Neuron (in vitro differentiated cells): ENCODE data around the gene IFITM2.
"Not testable (repeated sequence)": the region's sequence is repeated elsewhere in the genome, so short reads cannot be mapped to it uniquely, and the experiment has no call there.

ENCODE experiments used
- H2AFZ ChIP-seq: one replicate; pipeline ENCODE4 v1.6.1; 2013; ENCODE audit warnings: low read depth, mild to moderate bottlenecking, inconsistent platforms, low read length, moderate library complexity
- H3K27me3 ChIP-seq: one replicate; pipeline ENCODE4 v1.6.1; 2013; ENCODE audit warnings: low read length; ENCODE audit not compliant: insufficient read depth
- H3K36me3 ChIP-seq: one replicate; pipeline ENCODE4 v1.6.1; 2013; ENCODE audit warnings: low read length; ENCODE audit not compliant: insufficient read depth
- H3K4me1 ChIP-seq: one replicate; pipeline ENCODE4 v1.6.1; 2013; ENCODE audit warnings: low read length; ENCODE audit not compliant: insufficient read depth
- H3K4me3 ChIP-seq: 2 replicates; pipeline ENCODE4 v1.5.1; 2013; ENCODE audit warnings: mild to moderate bottlenecking, low read length, moderate library complexity
- H3K9me3 ChIP-seq: one replicate; pipeline ENCODE4 v1.6.1; 2013; ENCODE audit warnings: low read length

IFITM2 gene

DNA sequence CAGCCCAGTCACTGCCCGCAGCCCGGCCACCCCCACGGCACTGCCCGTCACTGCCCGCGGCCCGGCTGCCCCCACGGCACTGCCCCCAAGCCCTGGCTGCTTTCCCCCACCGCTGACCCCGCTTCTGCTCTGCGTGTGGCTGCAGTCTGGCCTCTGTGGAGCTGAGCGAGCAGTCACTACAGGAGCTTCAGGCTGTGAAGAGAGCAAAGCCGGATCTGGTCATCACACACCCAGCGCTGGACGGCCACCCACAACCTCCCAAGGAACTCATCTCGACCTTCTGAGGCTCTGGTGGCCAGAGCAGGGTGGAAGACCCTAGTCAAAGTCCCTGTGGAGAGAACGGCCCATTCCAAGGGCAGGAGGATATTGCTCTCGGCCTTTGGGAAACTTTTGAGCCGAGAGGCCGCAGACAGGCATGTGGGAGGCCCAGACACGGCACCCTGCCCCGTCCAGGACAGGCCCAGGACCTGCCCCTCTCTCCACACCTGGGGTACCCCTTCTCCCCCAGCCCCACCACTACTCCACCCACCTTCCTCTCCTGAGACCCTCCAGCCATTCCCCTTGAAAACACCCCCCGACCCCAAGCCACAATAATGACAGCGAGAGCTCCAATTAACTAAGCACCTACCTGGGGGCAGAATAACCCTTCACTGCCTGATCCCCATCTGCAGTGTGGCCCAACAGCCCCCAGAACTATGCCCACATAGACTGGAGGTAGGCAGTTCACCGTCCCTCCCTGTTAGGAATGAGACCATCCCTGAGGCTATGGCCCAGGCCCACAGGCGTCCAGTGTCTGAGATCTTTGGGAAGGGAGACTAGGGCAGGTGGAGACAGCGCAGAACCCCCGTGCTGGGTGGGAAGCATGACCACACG, 22.4 kb upstream of the IFITM2 start:
- H3K27me3 ChIP-seq = no peaks in the 10 kb centered on the region

DNA sequence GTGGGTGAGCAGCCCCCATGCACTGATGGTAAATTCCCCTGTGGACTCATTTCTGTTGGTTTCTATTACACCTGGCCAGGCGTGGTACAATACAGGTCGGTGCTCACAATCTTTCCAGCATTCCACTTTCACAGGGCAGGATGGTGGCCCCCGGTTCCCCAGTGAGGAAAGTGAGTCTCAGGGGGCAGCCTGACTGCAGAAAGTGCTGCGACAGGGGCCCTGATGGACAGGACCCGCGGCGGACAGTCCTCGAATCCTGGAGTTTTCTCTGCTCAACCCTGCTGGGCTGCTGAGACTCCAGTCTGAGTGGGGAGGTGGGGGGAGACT, 21.8 kb upstream of the IFITM2 start:
- H3K27me3 ChIP-seq = no peaks in the 10 kb centered on the region
- no peak overlapping the region for H3K4me3 ChIP-seq
- H3K4me1 ChIP-seq = peaks cover 10% of the 10 kb centered on the region
- H2AFZ ChIP-seq = no peak overlapping the region
- no peaks in the 10 kb centered on the region for H3K36me3 ChIP-seq
- no peaks in the 10 kb centered on the region for H3K9me3 ChIP-seq

More for the DNA sequence above, 22.4 kb upstream of the IFITM2 start:
- H3K9me3 ChIP-seq = no peaks in the 10 kb centered on the region
- no peaks in the 10 kb centered on the region for H3K36me3 ChIP-seq
- H3K4me1 ChIP-seq = peaks cover 10% of the 10 kb centered on the region
- H3K4me3 ChIP-seq = no peak overlapping the region
- H2AFZ ChIP-seq = no peak overlapping the region

DNA sequence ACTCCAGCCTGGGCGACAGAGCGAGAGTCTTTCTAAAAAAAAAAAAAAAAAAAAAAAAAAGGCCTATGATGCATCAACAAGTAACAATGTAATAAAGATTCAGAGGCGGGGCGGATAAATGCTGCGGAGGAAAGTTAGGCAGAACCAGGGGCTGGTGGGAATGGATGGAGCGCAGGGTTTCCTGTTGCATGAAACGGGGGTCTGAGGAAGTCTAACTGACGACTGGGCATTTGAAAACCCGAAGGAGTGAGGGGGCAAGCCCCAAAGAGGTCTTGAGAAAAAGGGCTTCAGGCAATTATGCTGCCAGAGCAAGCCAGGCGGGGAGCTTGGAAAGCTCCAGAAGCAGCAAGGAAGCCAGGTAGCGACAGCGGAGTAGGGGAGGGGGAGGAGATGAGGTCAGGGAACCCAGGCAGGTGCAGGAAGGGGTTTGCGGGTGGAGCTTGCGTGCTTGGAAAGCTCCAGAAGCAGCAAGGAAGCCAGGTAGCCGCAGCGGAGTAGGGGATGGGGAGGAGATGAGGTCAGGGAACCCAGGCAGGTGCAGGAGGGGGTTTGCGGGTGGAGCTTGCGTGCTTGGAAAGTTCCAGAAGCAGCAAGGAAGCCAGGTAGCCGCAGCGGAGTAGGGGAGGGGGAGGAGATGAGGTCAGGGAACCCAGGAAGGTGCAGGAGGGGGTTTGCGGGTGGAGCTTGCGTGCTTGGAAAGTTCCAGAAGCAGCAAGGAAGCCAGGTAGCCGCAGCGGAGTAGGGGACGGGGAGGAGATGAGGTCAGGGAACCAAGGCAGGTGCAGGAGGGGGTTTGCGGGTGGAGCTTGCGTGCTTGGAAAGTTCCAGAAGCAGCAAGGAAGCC, 20.4 kb upstream of the IFITM2 start:
- H3K9me3 ChIP-seq, H3K4me3 ChIP-seq, H3K27me3 ChIP-seq, H2AFZ ChIP-seq, H3K4me1 ChIP-seq, H3K36me3 ChIP-seq: not testable (repeated sequence)

DNA sequence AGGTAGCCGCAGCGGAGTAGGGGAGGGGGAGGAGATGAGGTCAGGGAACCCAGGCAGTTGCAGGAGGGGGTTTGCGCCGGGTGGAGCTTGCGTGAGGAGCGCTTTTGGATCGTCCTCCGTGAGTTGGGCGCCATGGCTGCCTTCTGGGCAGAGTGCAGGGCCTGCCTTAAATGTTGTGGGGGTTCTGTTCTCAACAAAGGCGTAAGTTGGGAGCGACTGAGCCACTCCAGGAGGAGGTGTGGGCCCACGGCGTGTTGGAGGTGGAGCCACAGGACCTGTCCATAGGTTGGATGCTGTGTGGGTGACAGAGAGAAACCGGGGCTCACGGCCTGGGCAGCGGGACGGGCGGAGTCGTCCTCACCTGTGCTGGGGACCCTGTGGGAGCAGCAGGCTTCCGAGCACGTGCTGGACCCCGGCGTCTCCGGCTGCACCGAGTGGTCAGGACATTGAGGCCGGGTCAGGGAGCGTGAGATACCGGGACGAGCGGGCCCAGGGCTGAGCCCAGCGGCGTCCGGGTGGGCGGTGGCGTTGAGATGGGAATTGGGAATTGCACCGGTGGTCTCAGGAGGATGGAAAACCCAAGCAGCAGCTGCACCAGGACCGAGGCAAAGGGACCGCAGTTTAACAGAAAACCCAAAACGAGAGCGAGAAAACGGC, 19.7 kb upstream of the IFITM2 start:
- Histone ChIP-seq H3K4me3 (peak overlapping the region; percentile 51), H3K27me3 (no peaks in the 10 kb centered on the region), H3K4me1 (peaks cover 10% of the 10 kb centered on the region), H3K9me3 (no peaks in the 10 kb centered on the region), H2AFZ (peak overlapping the region; percentile 84), H3K36me3 (no peaks in the 10 kb centered on the region)

DNA sequence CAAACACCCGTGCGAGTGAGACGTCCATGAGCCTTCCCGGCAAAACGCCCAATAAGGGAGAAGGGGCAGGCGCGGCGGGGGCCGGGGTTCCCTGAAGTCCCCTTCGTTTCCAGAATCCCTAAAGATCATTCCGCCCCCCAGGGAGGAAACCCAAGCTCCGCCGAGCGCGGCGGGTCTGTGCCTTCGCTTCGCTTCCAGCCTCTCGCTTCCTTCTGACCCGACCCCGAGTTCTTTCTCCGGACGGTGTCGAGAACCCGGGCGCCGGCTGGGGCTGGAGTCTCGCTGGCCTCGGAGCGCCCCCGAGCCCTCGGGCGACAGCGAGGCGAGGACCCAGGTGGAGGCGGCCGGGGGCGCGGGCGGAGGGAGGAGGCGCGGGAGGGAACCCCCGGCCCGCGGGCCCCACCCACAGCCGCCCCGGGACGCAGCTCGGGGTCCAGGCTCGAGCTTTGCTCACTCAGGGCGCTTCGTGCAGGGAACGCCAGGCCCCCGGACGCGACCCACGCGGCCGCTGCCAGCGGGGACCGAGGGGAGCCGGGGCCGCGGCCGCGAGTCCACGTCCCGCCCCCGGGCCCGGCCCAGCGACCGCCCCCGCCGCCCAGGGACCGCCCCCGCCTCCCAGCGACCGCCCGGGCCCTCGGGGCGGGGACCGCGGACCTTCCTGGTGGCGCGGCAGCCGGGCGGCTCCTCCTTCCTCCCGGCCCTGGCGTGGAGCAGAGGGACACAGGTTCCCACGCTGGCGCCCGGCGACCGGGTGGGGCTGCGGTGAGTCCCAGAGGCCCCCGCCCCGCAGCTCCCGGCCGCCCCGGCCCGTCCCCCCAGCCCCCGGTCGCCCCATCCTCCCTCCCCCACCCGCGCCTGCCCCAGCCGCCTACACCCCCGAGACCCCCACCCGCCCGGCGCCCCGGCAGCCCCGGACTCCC, 18.9 kb upstream of the IFITM2 start, which contains the start of gene PGGHG:
PGGHG (plus strand) TSS at position 649 of the 920 bp plus-strand sequence. CDS start 691 bp downstream, outside the sequence.
- no peaks in the 10 kb centered on the region for H3K36me3 ChIP-seq
- H2AFZ ChIP-seq = peak within 1 kb of the TSS; percentile 84
- peak within 1 kb of the TSS; percentile 51 for H3K4me3 ChIP-seq
- H3K4me1 ChIP-seq = peaks cover 10% of the 10 kb centered on the region
- no peaks in the 10 kb centered on the region for H3K9me3 ChIP-seq
- no peaks in the 10 kb centered on the region for H3K27me3 ChIP-seq

DNA sequence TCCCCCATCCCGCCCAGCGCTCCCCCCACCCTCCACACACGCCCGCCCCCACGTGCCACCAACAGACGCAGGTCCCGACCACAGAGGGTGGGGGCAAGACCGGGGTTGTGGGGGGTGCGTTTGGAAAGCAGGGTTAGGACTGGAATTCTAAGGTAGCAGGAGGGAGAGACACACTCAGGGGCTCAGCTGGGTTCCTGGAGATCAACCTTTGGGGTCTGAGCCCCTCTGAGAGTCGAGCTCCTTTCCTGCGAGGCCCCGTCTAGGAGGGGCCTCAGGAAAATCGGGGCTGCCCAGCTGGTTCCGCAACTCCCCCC, 18.3 kb upstream of the IFITM2 start:
- Histone ChIP-seq H3K36me3 (peaks cover 3% of the 10 kb centered on the region), H2AFZ (no peak overlapping the region), H3K9me3 (no peaks in the 10 kb centered on the region), H3K4me1 (peaks cover 10% of the 10 kb centered on the region), H3K27me3 (no peaks in the 10 kb centered on the region), H3K4me3 (peak overlapping the region; percentile 27)

DNA sequence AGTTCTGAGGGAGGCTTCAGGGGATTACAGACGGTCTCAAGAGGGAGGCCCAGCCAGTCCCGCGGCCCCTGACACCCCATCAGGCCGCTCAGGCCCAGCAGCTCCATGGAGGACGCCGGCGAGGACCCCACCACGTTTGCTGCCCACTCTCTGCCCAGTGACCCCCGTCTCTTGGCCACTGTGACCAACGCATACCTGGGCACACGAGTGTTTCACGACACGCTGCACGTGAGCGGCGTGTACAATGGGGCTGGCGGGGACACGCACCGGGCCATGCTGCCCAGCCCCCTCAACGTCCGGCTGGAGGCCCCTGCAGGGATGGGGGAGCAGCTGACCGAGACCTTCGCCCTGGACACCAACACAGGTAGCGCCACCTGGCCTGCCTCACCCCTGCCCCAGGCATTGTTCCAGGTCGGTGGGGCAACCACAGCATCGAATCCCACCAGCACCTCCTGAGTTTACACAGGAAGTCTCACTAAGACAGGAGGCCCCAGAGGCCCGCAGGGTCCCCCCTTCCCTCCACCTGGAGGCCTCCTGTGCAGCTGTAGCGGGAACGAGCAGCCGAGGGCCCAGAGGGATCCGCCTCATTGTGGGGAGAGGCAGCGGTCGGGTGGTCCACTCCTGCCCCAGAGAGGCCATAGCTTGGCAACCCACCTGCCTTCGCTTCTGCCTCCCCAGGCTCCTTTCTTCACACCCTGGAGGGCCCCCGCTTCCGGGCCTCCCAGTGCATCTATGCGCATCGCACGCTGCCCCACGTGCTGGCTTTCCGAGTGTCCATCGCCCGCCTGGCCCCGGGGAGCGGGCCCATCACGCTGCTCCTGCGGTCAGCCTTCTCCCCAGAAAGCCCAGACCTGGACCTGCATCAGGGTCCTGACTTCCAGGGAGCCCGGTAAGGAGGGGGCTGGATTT, 17.6 kb upstream of the IFITM2 start:
- H3K4me1 ChIP-seq = peaks cover 10% of the 10 kb centered on the region
- H3K27me3 ChIP-seq = no peaks in the 10 kb centered on the region
- H3K9me3 ChIP-seq = no peaks in the 10 kb centered on the region
- peaks cover 3% of the 10 kb centered on the region for H3K36me3 ChIP-seq
- no peak overlapping the region for H2AFZ ChIP-seq
- H3K4me3 ChIP-seq = peak overlapping the region; percentile 27

DNA sequence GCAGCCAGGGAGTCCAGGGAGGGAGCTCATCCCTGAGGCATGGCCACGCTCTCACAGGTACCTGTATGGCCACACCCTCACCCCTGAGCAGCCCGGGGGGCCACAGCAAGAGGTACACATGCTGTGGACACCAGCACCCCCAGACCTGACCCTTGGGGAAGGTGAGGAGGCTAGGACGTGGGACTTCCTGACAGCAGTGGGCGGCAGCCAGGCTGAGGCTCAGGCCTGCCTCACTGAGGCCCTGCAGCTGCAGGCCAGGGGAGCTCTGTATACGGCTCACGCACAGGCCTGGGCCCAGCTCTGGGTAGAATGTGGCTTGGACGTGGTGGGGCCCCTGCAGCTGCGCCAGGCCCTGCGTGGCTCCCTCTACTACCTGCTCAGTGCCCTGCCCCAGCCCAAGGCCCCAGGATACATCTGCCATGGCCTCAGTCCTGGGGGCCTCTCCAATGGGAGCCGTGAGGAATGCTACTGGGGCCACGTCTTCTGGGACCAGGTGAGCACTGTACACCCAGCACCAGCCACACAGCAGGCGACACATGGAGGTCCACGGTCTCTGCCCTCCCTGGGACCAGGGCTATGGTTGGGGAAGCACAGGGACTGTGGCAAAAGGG, 16.9 kb upstream of the IFITM2 start:
- no peak overlapping the region for H2AFZ ChIP-seq
- peaks cover 10% of the 10 kb centered on the region for H3K4me1 ChIP-seq
- peaks cover 3% of the 10 kb centered on the region for H3K36me3 ChIP-seq
- H3K9me3 ChIP-seq = no peaks in the 10 kb centered on the region
- no peak overlapping the region for H3K4me3 ChIP-seq
- H3K27me3 ChIP-seq = no peaks in the 10 kb centered on the region

DNA sequence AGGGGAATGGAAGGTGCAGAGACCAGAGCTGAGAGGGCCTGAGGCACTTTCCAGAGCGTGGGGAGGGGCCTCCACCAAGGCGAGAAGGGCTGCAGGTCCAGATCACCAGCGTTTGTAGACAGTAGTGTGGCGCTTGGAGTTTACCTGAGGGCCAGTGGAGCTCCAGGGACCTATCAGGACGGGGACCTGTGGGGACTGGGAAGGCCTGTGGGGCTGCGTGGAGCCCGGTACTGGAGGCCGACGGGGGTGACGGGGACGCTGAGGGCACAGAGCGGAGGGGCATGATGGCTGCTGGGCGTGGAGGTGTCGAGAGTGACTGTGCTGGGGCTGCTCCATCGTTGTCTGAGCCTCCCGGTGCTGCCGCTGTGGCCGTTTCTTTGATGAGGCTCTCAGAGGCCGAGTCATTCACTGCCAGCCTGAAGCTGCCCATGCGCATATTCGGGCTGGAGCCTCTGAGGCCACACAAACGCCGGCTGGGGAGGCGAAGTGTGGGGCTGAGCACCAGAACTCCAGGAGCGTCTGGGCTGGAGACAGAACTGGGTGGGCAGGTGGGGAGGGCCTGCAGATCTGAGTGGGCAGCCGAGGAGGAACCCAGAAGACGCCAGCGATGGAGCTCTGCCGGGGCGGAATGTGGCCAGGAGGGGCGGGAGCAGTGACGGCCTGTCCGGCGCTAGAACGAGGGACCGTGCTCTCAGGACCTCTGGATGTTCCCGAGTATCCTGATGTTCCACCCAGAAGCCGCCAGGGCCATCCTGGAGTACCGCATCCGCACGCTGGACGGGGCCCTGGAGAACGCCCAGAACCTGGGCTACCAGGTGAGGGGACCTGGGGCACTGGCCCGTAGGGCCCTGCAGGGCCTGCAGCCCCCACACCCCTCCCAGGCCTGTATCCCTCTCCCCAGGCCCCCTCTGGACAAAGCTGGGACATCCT, 16.1 kb upstream of the IFITM2 start:
- Histone ChIP-seq H3K4me3 (no peak overlapping the region), H3K36me3 (peaks cover 3% of the 10 kb centered on the region), H2AFZ (no peak overlapping the region), H3K27me3 (no peaks in the 10 kb centered on the region), H3K9me3 (no peaks in the 10 kb centered on the region), H3K4me1 (peaks cover 10% of the 10 kb centered on the region)

DNA sequence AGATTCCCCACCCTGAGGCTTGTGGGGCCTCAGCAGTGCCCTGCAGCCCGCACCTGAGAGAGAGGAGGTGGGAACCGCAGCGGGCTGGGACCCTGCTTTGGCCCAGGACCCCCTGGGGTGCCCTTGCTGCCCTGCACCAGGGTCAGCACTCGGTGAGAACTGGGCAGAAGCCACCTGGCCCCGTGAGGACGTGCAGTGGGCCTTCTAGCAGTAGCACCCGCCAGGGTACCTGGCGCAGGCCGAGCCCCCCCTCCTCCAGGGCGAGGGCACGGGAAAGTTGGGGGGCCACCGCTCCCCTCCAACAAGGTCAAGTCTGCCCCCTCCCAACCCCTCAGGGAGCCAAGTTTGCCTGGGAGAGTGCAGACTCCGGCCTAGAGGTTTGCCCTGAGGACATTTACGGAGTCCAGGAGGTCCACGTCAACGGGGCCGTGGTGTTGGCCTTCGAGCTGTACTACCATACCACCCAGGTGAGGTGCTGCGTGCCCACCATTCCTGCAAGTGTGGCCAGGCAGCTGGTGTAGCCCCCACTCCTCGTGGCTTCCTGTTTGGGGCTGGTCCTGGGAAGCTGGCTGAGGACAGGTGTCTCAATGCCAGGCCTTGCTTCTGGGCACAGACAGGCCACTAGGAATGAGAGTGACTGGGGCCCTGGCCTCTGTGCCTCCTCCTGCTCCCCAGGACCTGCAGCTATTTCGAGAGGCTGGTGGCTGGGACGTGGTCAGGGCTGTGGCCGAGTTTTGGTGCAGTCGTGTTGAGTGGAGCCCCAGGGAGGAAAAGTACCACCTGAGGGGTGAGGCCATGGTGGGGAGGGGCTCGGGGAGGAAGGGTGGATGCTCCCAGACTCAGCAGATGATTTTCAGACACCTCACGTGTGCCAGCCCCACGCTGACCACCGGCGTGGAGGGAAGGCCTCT, 15.2 kb upstream of the IFITM2 start:
- peaks cover 3% of the 10 kb centered on the region for H3K36me3 ChIP-seq
- H2AFZ ChIP-seq = no peak overlapping the region
- no peaks in the 10 kb centered on the region for H3K27me3 ChIP-seq
- peaks cover 10% of the 10 kb centered on the region for H3K4me1 ChIP-seq
- no peak overlapping the region for H3K4me3 ChIP-seq
- H3K9me3 ChIP-seq = no peaks in the 10 kb centered on the region
